CD4-positive, alpha-beta memory T cell (primary cell): ENCODE data around the gene NUBPL. TPM values are rescaled to one million over a fixed set of nuclear protein-coding genes. Genes with fewer than 3 reads are reported as not detected.
"Not testable (repeated sequence)": the region's sequence is repeated elsewhere in the genome, so short reads cannot be mapped to it uniquely, and the experiment has no call there.

Source experiments
- CTCF ChIA-PET: fragments of 350-600 bp; sonication (Branson Sonifier 250); formaldehyde crosslinking; loops from one replicate; lab custom pipeline; 2021; ENCODE audit warnings: inconsistent platforms; ENCODE audit not compliant: partially characterized antibody; lab: Charles Lee
- POLR2A ChIA-PET: fragments of 350-600 bp; sonication (Branson Sonifier 250); formaldehyde crosslinking; loops from one replicate; lab custom pipeline; 2021; ENCODE audit not compliant: partially characterized antibody; lab: Charles Lee
- DNase-seq, 5 donors: peaks; one replicate each; pipeline versions ENCODE4 v3.0.0 to v3.0.0-alpha.2; 2020 to 2022; ENCODE audit warnings: mixed read lengths in 1 of 5
- H3K27ac ChIP-seq: one replicate; pipeline ENCODE4 v1.7.0; 2013; ENCODE audit warnings: low read depth, low read length
- H3K27me3 ChIP-seq: 2 replicates; pipeline ENCODE4 v1.7.0; 2013; ENCODE audit warnings: mild to moderate bottlenecking, low read length, moderate library complexity; ENCODE audit not compliant: insufficient read depth
- H3K36me3 ChIP-seq: 2 replicates; pipeline ENCODE4 v1.7.0; 2013; ENCODE audit warnings: mild to moderate bottlenecking, low read length, moderate library complexity; ENCODE audit not compliant: insufficient read depth
- H3K4me1 ChIP-seq: 2 replicates; pipeline ENCODE4 v1.7.0; 2013; ENCODE audit warnings: mild to moderate bottlenecking, low read length, moderate library complexity; ENCODE audit not compliant: insufficient read depth
- H3K4me3 ChIP-seq, 2 donors: one replicate each; pipeline ENCODE4 v1.7.0; 2013; ENCODE audit warnings: low read length in 2 of 2, mild to moderate bottlenecking in 1 of 2
- H3K9me3 ChIP-seq, 2 donors: one replicate each; pipeline ENCODE4 v1.7.0; 2013; ENCODE audit warnings: low read length in 2 of 2, control low read depth in 1 of 2; ENCODE audit not compliant: control insufficient read depth in 1 of 2
- H3K27ac Mint-ChIP-seq, 7 donors: one replicate each; pipeline ENCODE4 v1.8.0; 2020 to 2021; ENCODE audit warnings: mixed read lengths in 7 of 7, mild to moderate bottlenecking in 6 of 7, inconsistent platforms in 3 of 7, moderate library complexity in 3 of 7
- H3K27me3 Mint-ChIP-seq, 2 donors: one replicate each; pipeline ENCODE4 v1.8.0; 2020 to 2021; ENCODE audit warnings: mixed read lengths in 2 of 2
- H3K36me3 Mint-ChIP-seq, 2 donors: one replicate each; pipeline ENCODE4 v1.8.0; 2020 to 2021; ENCODE audit warnings: mixed read lengths in 2 of 2, inconsistent platforms in 1 of 2, mild to moderate bottlenecking in 1 of 2
- H3K4me1 Mint-ChIP-seq, 4 donors: one replicate each; pipeline ENCODE4 v1.8.0; 2020 to 2021; ENCODE audit warnings: mixed read lengths in 4 of 4, mild to moderate bottlenecking in 1 of 4
- H3K4me3 Mint-ChIP-seq, 8 donors: one replicate each; pipeline ENCODE4 v1.8.0; 2020 to 2021; ENCODE audit warnings: mixed read lengths in 8 of 8, mild to moderate bottlenecking in 7 of 8, moderate library complexity in 6 of 8, inconsistent platforms in 3 of 8
- H3K9me3 Mint-ChIP-seq, 8 donors: one replicate each; pipeline ENCODE4 v1.8.0; 2020 to 2021; ENCODE audit warnings: mixed read lengths in 8 of 8, mild to moderate bottlenecking in 5 of 8, inconsistent platforms in 3 of 8, moderate library complexity in 1 of 8
- intact Hi-C: fragments of 100-400 bp; cut with micrococcal nuclease; formaldehyde crosslinking; loops from one replicate; pipeline ENCODE4 v1.15.1; 2023
- polyA plus RNA-seq, 2 donors: library from polyadenylated mRNA; unstranded; fragments of 300-500 nt; fragmentation: Illumina TruSeq; gene quantifications; one replicate each; pipeline ENCODE4 v1.2.3, GENCODE V29; 2021
- total RNA-seq, 2 experiments: library from RNA; stranded (reverse); gene quantifications; one replicate each; pipeline ENCODE4 v1.2.3, GENCODE V29; 2021

Gene NUBPL
- total and polyA plus RNA-seq, 4 experiments from 2014 or later: 7.2 to 10.1 (median 7.4) TPM

DNA sequence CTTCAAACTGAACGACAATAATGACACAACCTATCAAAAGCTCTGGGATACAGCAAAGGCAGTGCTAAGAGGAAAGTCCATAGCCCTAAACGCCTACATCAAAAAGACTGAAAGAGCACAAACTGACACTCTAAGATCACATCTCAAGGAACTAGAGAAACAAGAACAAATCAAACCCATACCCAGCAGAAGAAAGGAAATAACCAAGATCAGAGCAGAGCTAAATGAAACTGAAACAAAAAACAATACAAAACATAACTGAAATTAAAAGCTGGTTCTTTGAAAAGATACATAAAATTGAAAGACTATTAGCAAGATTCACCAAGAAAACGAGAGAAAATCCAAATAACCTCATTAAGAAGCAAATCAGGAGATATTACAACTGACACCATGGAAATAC is 306.9 kb downstream of the NUBPL start:
- H3K36me3 ChIP-seq, H3K4me1 ChIP-seq, DNase-seq, H3K27ac ChIP-seq, H3K27me3 Mint-ChIP-seq, intact Hi-C loops, POLR2A ChIA-PET, CTCF ChIA-PET, H3K4me3 ChIP-seq, H3K9me3 ChIP-seq, H3K27me3 ChIP-seq, H3K36me3 Mint-ChIP-seq: not testable (repeated sequence)
- H3K9me3 Mint-ChIP-seq: peaks cover 5 to 71% (median 54%) of the 10 kb centered on the region in 8 donors
- H3K27ac Mint-ChIP-seq: peak overlapping the region in 3 of 7 donors; percentile 28 to 70 (median 43)
- peak overlapping the region in 5 of 8 donors; percentile 5 to 73 (median 52) for H3K4me3 Mint-ChIP-seq
- H3K4me1 Mint-ChIP-seq: peaks cover 0 to 25% (median 1%) of the 10 kb centered on the region in 4 donors

- Mint-ChIP-seq H3K4me3 (no peak overlapping the region), H3K36me3 (no peaks in the 10 kb centered on the region), H3K27ac (no peak overlapping the region), H3K4me1 (peaks cover 0 to 4% (median 0%) of the 10 kb centered on the region in 4 donors), H3K27me3 (peaks cover 1 to 5% of the 10 kb centered on the region in 2 donors), H3K9me3 (peaks cover 0 to 5% (median 2%) of the 10 kb centered on the region in 8 donors)
- H3K4me1 ChIP-seq: no peaks in the 10 kb centered on the region
- CTCF ChIA-PET: no interaction called here
- intact Hi-C loops: no loop called here
- DNase-seq: no peak
- no peaks in the 10 kb centered on the region for H3K9me3 ChIP-seq
- POLR2A ChIA-PET: no interaction called here
- no peak overlapping the region for H3K4me3 ChIP-seq
- no peaks in the 10 kb centered on the region for H3K36me3 ChIP-seq
- no peaks in the 10 kb centered on the region for H3K27me3 ChIP-seq
- no peak overlapping the region for H3K27ac ChIP-seq
These were observed 315.5 kb downstream of the NUBPL start for GRCh38 chr14:31876741-31877140.

DNA sequence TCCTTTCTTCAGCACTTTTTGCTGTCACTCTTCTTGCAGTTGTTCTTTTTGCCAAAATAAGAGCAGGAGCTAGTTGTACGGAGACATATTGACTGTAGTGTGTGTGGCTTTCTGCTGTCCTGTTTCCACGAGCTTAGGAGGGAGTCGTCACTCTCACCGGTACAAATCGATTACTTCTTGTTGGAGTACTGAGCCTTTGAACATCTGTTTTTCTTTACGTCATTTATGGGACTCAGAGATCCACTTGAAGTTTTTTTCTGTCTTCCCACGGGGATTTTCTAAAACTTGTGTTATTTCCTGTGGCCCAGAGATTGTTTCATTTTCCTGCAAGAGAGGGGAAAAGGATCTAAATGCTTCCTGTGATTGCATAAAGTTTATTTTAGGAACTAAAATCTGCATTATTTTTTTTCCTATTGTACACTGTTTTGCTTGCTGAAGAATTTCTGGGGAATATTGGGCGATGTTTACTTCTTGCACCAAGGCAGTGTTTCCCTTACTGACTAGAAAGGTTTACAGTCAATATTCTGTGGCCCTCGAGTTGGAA is 316.1 kb downstream of the NUBPL start:
- Mint-ChIP-seq H3K9me3 (peaks cover 0 to 5% (median 0%) of the 10 kb centered on the region in 8 donors), H3K27me3 (peaks cover 1 to 5% of the 10 kb centered on the region in 2 donors), H3K4me3 (no peak overlapping the region), H3K36me3 (no peaks in the 10 kb centered on the region), H3K27ac (no peak overlapping the region), H3K4me1 (peaks cover 0 to 4% (median 0%) of the 10 kb centered on the region in 4 donors)
- Histone ChIP-seq H3K9me3 (no peaks in the 10 kb centered on the region), H3K27me3 (no peaks in the 10 kb centered on the region), H3K4me3 (no peak overlapping the region), H3K4me1 (no peaks in the 10 kb centered on the region), H3K27ac (no peak overlapping the region), H3K36me3 (no peaks in the 10 kb centered on the region)
- no peak for DNase-seq
- POLR2A ChIA-PET: no interaction called here
- CTCF ChIA-PET: no interaction called here
- intact Hi-C loops: no loop called here

- intact Hi-C loops: no loop called here
- ChIA-PET POLR2A (no interaction called here), CTCF (no interaction called here)
These were observed 318.6 kb downstream of the NUBPL start for GRCh38 chr14:31879661-31880348.

GRCh38 chr14:31880935-31881334 is 319.7 kb downstream of the NUBPL start:
- intact Hi-C loops: no loop called here
- CTCF ChIA-PET: no interaction called here
- peaks cover 0 to 4% (median 0%) of the 10 kb centered on the region in 4 donors for H3K4me1 Mint-ChIP-seq

More at GRCh38 chr14:31879661-31880348, 318.6 kb downstream of the NUBPL start:
- Mint-ChIP-seq H3K9me3 (peaks cover 0 to 1% (median 0%) of the 10 kb centered on the region in 8 donors), H3K27ac (no peak overlapping the region), H3K4me1 (peaks cover 0 to 4% (median 0%) of the 10 kb centered on the region in 4 donors), H3K4me3 (no peak overlapping the region), H3K36me3 (no peaks in the 10 kb centered on the region), H3K27me3 (peaks cover 1 to 5% of the 10 kb centered on the region in 2 donors)
- Histone ChIP-seq H3K4me3 (no peak overlapping the region), H3K27ac (no peak overlapping the region), H3K4me1 (no peaks in the 10 kb centered on the region), H3K9me3 (no peaks in the 10 kb centered on the region), H3K27me3 (no peaks in the 10 kb centered on the region), H3K36me3 (no peaks in the 10 kb centered on the region)
- no peak for DNase-seq

GRCh38 chr14:31881531-31882310 is 320.5 kb downstream of the NUBPL start:
- ChIA-PET CTCF (no interaction called here), POLR2A (no interaction called here)
- Mint-ChIP-seq H3K4me1 (peaks cover 0 to 4% (median 0%) of the 10 kb centered on the region in 4 donors), H3K27me3 (peaks cover 0 to 2% of the 10 kb centered on the region in 2 donors), H3K4me3 (no peak overlapping the region), H3K27ac (no peak overlapping the region), H3K36me3 (no peaks in the 10 kb centered on the region), H3K9me3 (peaks cover 0 to 1% (median 0%) of the 10 kb centered on the region in 8 donors)
- Histone ChIP-seq H3K36me3 (no peaks in the 10 kb centered on the region), H3K27me3 (no peaks in the 10 kb centered on the region), H3K27ac (no peak overlapping the region), H3K4me3 (no peak overlapping the region), H3K9me3 (no peaks in the 10 kb centered on the region), H3K4me1 (no peaks in the 10 kb centered on the region)
- no peak for DNase-seq
- intact Hi-C loops: no loop called here

More at GRCh38 chr14:31880935-31881334, 319.7 kb downstream of the NUBPL start:
- Histone ChIP-seq H3K36me3 (no peaks in the 10 kb centered on the region), H3K9me3 (no peaks in the 10 kb centered on the region), H3K4me3 (no peak overlapping the region), H3K4me1 (no peaks in the 10 kb centered on the region), H3K27ac (no peak overlapping the region), H3K27me3 (no peaks in the 10 kb centered on the region)
- Mint-ChIP-seq H3K27me3 (peaks cover 0 to 4% of the 10 kb centered on the region in 2 donors), H3K27ac (no peak overlapping the region), H3K9me3 (peaks cover 0 to 1% (median 0%) of the 10 kb centered on the region in 8 donors), H3K36me3 (no peaks in the 10 kb centered on the region), H3K4me3 (no peak overlapping the region)
- no peak for DNase-seq
- POLR2A ChIA-PET: no interaction called here

GRCh38 chr14:31884238-31884637 is 323.0 kb downstream of the NUBPL start:
- H3K36me3 Mint-ChIP-seq: no peaks in the 10 kb centered on the region
- Histone ChIP-seq H3K4me1 (no peaks in the 10 kb centered on the region), H3K27me3 (no peaks in the 10 kb centered on the region), H3K27ac (no peak overlapping the region), H3K36me3 (no peaks in the 10 kb centered on the region), H3K9me3 (no peaks in the 10 kb centered on the region), H3K4me3 (no peak overlapping the region)
- CTCF ChIA-PET: no interaction called here
- peaks cover 0 to 1% (median 0%) of the 10 kb centered on the region in 8 donors for H3K9me3 Mint-ChIP-seq
- DNase-seq: no peak
- H3K27ac Mint-ChIP-seq: no peak overlapping the region
- no peak overlapping the region for H3K4me3 Mint-ChIP-seq
- no peaks in the 10 kb centered on the region for H3K4me1 Mint-ChIP-seq
- H3K27me3 Mint-ChIP-seq: peaks cover 0 to 4% of the 10 kb centered on the region in 2 donors
- POLR2A ChIA-PET: no interaction called here
- intact Hi-C loops: no loop called here
